ENCODE measurements around the gene COL15A1. TPM values are rescaled to one million over a fixed set of nuclear protein-coding genes. Genes with fewer than 3 reads are reported as not detected.

COL15A1 gene
- total RNA-seq, 4 donors from 2014 or later, result 134 to 256 (median 145) TPM

- Histone ChIP-seq H3K36me3 (no peaks in the 10 kb centered on the region), H3K27me3 (no peaks in the 10 kb centered on the region), H3K4me3 (no peak overlapping the region), H3K4me1 (peaks cover 0 to 11% (median 8%) of the 10 kb centered on the region in 4 donors), H3K9me3 (no peaks in the 10 kb centered on the region), H3K27ac (replicated peaks in 1 of 4) (no peak overlapping the region)
- TF ChIP-seq POLR2A (IDR thresholded peaks at IDR 0.05; ENCODE audit: low read depth) (no peak), POLR2AphosphoS5 (IDR thresholded peaks at IDR 0.05) (no peak)
- intact Hi-C loops (cut with DNase I), result no loop called here
- WGBS, result 91% methylated on average over 3 of the region's 3 CpGs
- DNase-seq (ENCODE audit: extremely low spot score), result no peak
These were observed 135.8 kb downstream of the COL15A1 start for GRCh38 chr9:99079542-99079941.

GRCh38 chr9:99083051-99083450 lies 139.3 kb downstream of the COL15A1 start:
- no peak overlapping the region for H3K4me3 ChIP-seq
- no peaks in the 10 kb centered on the region for H3K9me3 ChIP-seq
- H3K4me1 ChIP-seq, result peaks cover 0 to 21% (median 9%) of the 10 kb centered on the region in 4 donors
- 78% methylated on average over 6 of the region's 6 CpGs for WGBS
- no peaks in the 10 kb centered on the region for H3K36me3 ChIP-seq
- intact Hi-C loops (cut with DNase I), result no loop called here
- H3K27ac ChIP-seq (replicated peaks in 1 of 4), result no peak overlapping the region
- DNase-seq (ENCODE audit: extremely low spot score), result no peak
- no peak for TF ChIP-seq POLR2AphosphoS5 (IDR thresholded peaks at IDR 0.05)
- TF ChIP-seq POLR2A (IDR thresholded peaks at IDR 0.05; ENCODE audit: low read depth), result no peak
- TF ChIP-seq EP300 (IDR thresholded peaks at IDR 0.05), result no peak
- TF ChIP-seq CTCF (IDR thresholded peaks at IDR 0.05), result no peak
- H3K27me3 ChIP-seq, result no peaks in the 10 kb centered on the region

DNA sequence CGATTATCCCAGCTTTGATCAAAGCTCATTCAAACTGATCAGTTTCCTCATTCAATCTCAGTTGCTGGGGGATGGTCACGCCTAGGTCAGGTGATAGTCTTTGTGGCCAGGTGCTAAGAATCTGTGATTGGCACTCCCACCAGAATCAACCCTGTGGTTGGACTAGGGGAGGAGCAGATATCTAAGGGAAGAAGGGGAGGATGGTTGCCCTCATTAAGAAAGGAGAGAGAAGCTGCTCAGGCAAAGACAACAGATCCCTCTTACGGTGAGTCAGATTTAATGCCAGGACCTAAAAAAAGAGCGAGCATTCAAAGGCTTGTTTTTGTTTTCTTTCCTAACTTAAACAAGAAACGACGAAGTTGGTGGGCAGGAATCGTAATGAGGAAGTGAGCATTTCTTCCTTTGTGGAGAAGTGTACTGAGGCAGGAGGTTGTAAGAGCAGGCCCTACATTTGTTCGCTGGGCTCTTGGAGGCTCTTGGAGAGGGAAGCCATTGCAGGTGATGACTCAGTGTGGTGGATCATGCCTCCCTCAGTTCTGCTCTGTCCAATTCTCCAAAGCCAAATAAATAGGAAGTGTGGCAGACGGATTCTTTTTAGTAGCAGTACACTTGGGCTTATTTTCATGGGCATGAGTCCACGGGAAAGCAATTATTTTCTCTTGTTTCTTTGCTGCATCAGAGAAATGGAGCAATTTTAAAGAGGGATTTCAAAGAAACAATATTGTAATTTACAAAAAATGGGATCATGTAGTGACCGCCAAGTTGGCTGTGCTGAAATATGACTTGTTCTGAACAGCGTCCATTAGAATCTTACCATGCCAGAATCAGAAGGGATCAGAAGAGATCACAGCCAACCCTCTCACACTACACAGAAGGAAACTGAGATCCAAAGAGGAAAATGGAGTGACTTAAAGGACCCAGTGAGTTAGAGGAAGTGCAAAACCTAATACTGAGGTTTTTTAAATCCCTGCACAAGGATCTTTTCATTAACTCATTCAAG lies 142.5 kb downstream of the COL15A1 start:
- DNase-seq (ENCODE audit: extremely low spot score), result no peak
- no peak overlapping the region for H3K4me3 ChIP-seq
- TF ChIP-seq POLR2A (IDR thresholded peaks at IDR 0.05; ENCODE audit: low read depth) (no peak), CTCF (IDR thresholded peaks at IDR 0.05) (no peak), POLR2AphosphoS5 (IDR thresholded peaks at IDR 0.05) (peak in 1 of 2 donors; percentile 32)
- peak overlapping the region in 3 of 4 donors; percentile 48 to 49 (median 48) for H3K27ac ChIP-seq (replicated peaks in 1 of 4)
- no peaks in the 10 kb centered on the region for H3K27me3 ChIP-seq
- H3K36me3 ChIP-seq, result no peaks in the 10 kb centered on the region
- intact Hi-C loops (cut with DNase I), result no loop called here
- 61% methylated on average over 12 of the region's 12 CpGs for WGBS
- no peaks in the 10 kb centered on the region for H3K9me3 ChIP-seq
- H3K4me1 ChIP-seq, result peaks cover 0 to 21% (median 9%) of the 10 kb centered on the region in 4 donors

DNA sequence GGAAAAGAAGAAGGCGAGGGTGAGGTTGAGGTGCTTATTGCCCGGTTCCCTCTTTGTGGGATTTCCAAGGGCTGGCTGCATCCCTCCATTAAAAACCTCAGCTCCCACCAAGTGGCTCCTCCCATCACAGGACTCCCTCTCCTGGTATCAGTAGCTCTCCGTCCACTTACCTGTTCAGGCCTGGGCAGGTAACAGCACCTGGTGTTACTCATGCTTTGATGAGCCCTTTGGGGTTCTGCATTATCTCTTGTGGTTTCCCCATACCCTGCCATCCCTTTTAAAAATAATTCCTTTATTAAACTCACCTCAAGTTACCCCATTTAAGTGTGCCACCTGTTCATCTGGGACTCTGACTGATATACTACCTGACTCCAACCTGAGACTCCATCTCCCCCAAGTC lies 143.8 kb downstream of the COL15A1 start:
- peaks cover 0 to 21% (median 9%) of the 10 kb centered on the region in 4 donors for H3K4me1 ChIP-seq
- H3K36me3 ChIP-seq, result no peaks in the 10 kb centered on the region
- 97% methylated on average over 3 of the region's 3 CpGs for WGBS
- H3K4me3 ChIP-seq, result no peak overlapping the region
- DNase-seq (ENCODE audit: extremely low spot score), result no peak
- no peak for TF ChIP-seq EP300 (IDR thresholded peaks at IDR 0.05)
- no peak for TF ChIP-seq CTCF (IDR thresholded peaks at IDR 0.05)
- TF ChIP-seq POLR2A (IDR thresholded peaks at IDR 0.05; ENCODE audit: low read depth), result no peak
- TF ChIP-seq POLR2AphosphoS5 (IDR thresholded peaks at IDR 0.05), result no peak
- H3K27me3 ChIP-seq, result no peaks in the 10 kb centered on the region
- intact Hi-C loops (cut with DNase I), result no loop called here
- no peak overlapping the region for H3K27ac ChIP-seq (replicated peaks in 1 of 4)
- no peaks in the 10 kb centered on the region for H3K9me3 ChIP-seq

DNA sequence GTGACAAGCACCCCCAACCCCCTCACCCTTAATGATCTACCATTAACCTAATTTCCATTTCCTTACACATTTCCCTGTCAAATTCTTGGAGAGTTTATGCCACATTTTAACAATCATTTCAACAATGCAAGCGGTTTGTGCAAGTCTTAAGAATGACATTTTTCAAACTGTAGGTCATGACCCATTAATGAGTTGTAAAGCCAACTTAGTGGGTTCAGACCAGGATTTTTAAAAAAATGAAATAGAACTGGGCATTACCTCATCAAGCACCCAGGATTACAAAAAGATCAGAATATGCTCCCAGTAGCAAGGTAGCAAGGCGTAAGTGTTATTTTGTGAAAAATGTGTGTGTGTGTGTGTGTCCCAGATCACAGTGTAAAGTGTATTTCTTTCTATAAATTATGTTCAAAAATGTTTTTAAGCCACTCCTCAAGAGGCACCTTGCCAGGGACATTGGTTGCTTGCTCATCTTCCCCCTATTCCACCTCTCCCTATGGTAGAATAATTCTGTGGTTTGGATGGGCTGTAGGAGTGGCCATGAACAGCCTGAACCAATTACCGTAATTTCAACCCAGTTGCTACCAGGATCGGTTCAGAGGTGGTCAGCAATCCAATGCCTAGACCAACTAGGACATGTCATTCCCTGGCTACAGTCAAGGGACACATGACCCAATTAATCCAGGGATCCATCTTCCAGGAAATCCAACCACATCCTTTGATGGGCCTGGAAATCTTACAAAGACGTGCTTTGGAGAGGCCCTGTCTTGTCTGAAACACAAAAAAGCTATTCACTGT lies 146.8 kb downstream of the COL15A1 start:
- intact Hi-C loops (cut with DNase I), result no loop called here
- H3K36me3 ChIP-seq, result no peaks in the 10 kb centered on the region
- TF ChIP-seq EP300 (IDR thresholded peaks at IDR 0.05) (no peak), POLR2A (IDR thresholded peaks at IDR 0.05; ENCODE audit: low read depth) (no peak), POLR2AphosphoS5 (IDR thresholded peaks at IDR 0.05) (no peak), CTCF (IDR thresholded peaks at IDR 0.05) (no peak)
- DNase-seq (ENCODE audit: extremely low spot score), result no peak
- no peak overlapping the region for H3K27ac ChIP-seq (replicated peaks in 1 of 4)
- H3K9me3 ChIP-seq, result no peaks in the 10 kb centered on the region
- H3K27me3 ChIP-seq, result no peaks in the 10 kb centered on the region
- 92% methylated on average over 5 of the region's 5 CpGs for WGBS
- no peak overlapping the region for H3K4me3 ChIP-seq
- H3K4me1 ChIP-seq, result peaks cover 0 to 21% (median 9%) of the 10 kb centered on the region in 4 donors

Data from esophagus muscularis mucosa (tissue), 4 donors.